Endothelial cell (in vitro differentiated cells): ENCODE results near the gene GGPS1. TPM values are rescaled to one million over a fixed set of nuclear protein-coding genes. Genes with fewer than 3 reads are reported as not detected.
"Not testable (repeated sequence)": the region's sequence is repeated elsewhere in the genome, so short reads cannot be mapped to it uniquely, and the experiment has no call there.

Experiments
- DNase-seq: peaks from one replicate; pipeline ENCODE4 v3.0.0; 2021; ENCODE audit warnings: low spot score
- H3K27ac Mint-ChIP-seq: one replicate; pipeline ENCODE4 v1.8.0; 2021; ENCODE audit warnings: mixed read lengths, inconsistent platforms; ENCODE audit not compliant: unreplicated experiment
- H3K27me3 Mint-ChIP-seq: one replicate; pipeline ENCODE4 v1.8.0; 2021; ENCODE audit warnings: mild to moderate bottlenecking, moderate library complexity, mixed read lengths, inconsistent platforms; ENCODE audit not compliant: unreplicated experiment
- H3K36me3 Mint-ChIP-seq: one replicate; pipeline ENCODE4 v1.8.0; 2021; ENCODE audit warnings: mild to moderate bottlenecking, low read depth, mixed read lengths, inconsistent platforms; ENCODE audit not compliant: unreplicated experiment
- H3K4me1 Mint-ChIP-seq: one replicate; pipeline ENCODE4 v1.8.0; 2021; ENCODE audit warnings: mild to moderate bottlenecking, mixed read lengths, inconsistent platforms; ENCODE audit not compliant: unreplicated experiment
- H3K4me3 Mint-ChIP-seq: one replicate; pipeline ENCODE4 v1.8.0; 2021; ENCODE audit warnings: mild to moderate bottlenecking, mixed read lengths, inconsistent platforms; ENCODE audit not compliant: unreplicated experiment
- H3K9me3 Mint-ChIP-seq: one replicate; pipeline ENCODE4 v1.8.0; 2021; ENCODE audit warnings: mixed read lengths, inconsistent platforms; ENCODE audit not compliant: unreplicated experiment
- CTCF ChIP-seq: fragments of 200-600 bp; sonication (generic); IDR thresholded peaks from one replicate; pipeline ENCODE4 v1.5.0; 2021; ENCODE audit warnings: antibody characterized with exemption; ENCODE audit not compliant: unreplicated experiment
- total RNA-seq: library from RNA; stranded (reverse); fragmentation: NEBNext Ultra II Directional; extraction: Animal tissue kit (Norgen Biotek cat#: 25700); gene quantifications from one replicate; pipeline ENCODE4 v1.2.1, GENCODE V29; 2021; ENCODE audit not compliant: unreplicated experiment

The GGPS1 gene
- total RNA-seq, 1 donor from 2014 or later = 40.4 TPM

DNA sequence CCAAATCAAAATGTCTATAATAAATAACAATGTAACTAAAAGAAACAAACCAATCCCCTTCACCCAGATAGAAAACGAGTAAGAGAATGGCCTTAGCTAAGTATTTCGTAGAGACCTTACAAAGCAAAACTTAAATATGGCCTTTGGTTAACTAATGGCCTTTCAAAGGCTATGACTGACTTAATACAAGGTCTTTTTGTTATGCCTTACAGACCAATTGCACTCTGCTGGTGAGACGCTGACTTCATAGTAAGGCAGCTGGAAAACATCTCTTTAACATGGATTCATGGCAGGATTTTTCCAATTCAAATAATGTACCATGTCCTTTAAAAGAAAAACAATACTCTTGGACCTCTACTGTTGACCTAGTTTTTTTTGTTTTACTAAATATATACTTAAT lies 23.1 kb downstream of the GGPS1 start:
- H3K27ac Mint-ChIP-seq = no peak overlapping the region
- no peaks in the 10 kb centered on the region for H3K4me1 Mint-ChIP-seq
- no peak for DNase-seq
- no peak for TF ChIP-seq CTCF
- H3K36me3 Mint-ChIP-seq = no peaks in the 10 kb centered on the region
- no peak overlapping the region for H3K4me3 Mint-ChIP-seq
- H3K27me3 Mint-ChIP-seq = no peaks in the 10 kb centered on the region
- H3K9me3 Mint-ChIP-seq = no peaks in the 10 kb centered on the region

DNA sequence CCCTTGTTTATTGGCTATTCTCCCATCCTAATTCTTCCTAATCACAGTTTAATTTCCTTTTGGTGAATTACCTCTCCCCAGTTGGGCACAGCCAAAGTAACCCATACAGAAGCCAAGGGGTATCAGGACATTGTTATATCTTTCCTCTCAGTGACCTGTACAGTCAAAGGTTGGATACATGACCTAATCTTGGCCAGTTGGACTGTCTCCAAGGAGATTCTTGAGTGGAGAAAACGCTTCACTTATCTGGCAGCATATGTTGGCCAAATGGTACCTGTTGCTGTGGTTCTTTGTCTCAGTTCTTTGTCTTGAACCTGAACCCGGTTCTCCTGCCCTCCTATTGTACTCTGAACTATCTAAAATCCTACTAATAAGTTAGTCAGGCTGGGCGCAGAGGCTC lies 23.5 kb downstream of the GGPS1 start:
- Mint-ChIP-seq H3K27me3 (no peaks in the 10 kb centered on the region), H3K4me3 (no peak overlapping the region), H3K9me3 (no peaks in the 10 kb centered on the region), H3K27ac (no peak overlapping the region), H3K36me3 (no peaks in the 10 kb centered on the region), H3K4me1 (no peaks in the 10 kb centered on the region)
- no peak for DNase-seq
- TF ChIP-seq CTCF = no peak

- Mint-ChIP-seq H3K4me3 (no peak overlapping the region), H3K4me1 (no peaks in the 10 kb centered on the region), H3K36me3 (no peaks in the 10 kb centered on the region), H3K27me3 (no peaks in the 10 kb centered on the region), H3K27ac (no peak overlapping the region), H3K9me3 (no peaks in the 10 kb centered on the region)
- no peak for DNase-seq
- no peak for TF ChIP-seq CTCF
Observed at GRCh38 chr1:235357485-235358373, 29.4 kb downstream of the GGPS1 start.

DNA sequence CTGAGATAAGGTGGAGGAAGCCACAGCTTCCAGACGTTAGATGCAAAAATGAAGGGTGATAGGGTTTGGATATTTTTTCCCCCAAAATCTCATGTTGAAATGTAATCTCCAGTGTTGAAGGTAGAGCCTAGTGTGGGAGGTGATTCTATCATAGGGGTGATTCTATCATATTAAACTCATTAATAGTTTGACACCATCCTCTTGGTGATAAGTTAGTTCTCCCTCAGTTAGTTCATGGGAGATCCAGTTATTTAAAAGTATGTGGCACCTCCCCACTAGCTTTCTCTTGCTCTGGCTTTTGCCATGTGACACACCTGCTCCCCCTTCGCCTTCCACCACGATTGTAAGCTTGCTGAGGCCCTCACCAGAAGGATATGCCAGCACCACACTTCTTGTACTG lies 30.5 kb downstream of the GGPS1 start:
- Mint-ChIP-seq H3K4me1 (no peaks in the 10 kb centered on the region), H3K4me3 (no peak overlapping the region), H3K9me3 (no peaks in the 10 kb centered on the region), H3K36me3 (no peaks in the 10 kb centered on the region), H3K27ac (no peak overlapping the region), H3K27me3 (no peaks in the 10 kb centered on the region)
- no peak for TF ChIP-seq CTCF
- DNase-seq = no peak

DNA sequence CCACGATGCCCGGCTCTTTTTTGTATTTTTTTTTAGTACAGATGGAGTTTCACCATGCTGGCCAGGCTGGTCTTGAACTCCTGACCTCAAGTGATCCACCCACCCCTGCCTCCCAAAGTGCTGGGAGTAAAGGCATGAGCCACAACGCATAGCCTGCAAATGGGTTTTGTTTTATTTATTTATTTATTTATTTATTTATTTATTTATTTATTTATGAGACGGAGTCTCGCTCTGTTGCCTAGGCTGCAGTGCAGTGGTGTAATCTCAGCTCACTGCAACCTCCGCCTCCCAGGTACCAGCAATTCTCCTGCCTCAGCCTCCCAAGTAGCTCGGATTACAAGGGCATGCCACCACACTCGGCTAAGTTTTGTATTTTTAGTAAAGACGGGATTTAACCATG lies 35.8 kb downstream of the GGPS1 start:
- not testable (repeated sequence) for H3K9me3 Mint-ChIP-seq, DNase-seq, H3K27ac Mint-ChIP-seq, H3K4me1 Mint-ChIP-seq, H3K4me3 Mint-ChIP-seq, H3K27me3 Mint-ChIP-seq, H3K36me3 Mint-ChIP-seq
